Measurements from ENCODE around the gene RGS2.

Gene RGS2

GRCh38 chr1:192811006-192811405 lies 2.2 kb downstream of the RGS2 start:
- H3K4me3 ChIP-seq = peak overlapping the region; percentile 72

GRCh38 chr1:192811594-192812239 lies 2.9 kb downstream of the RGS2 start:
- Histone ChIP-seq H3K27ac (peak overlapping the region; percentile 2 to 4), H3K4me3 (peak overlapping the region; percentile 42)
- no peak for DNase-seq (ENCODE audit: low spot score)
- no peak for TF ChIP-seq CTCF (IDR thresholded peaks at IDR 0.05)

More at GRCh38 chr1:192811006-192811405, 2.2 kb downstream of the RGS2 start:
- TF ChIP-seq CTCF (IDR thresholded peaks at IDR 0.05) = no peak
- DNase-seq (ENCODE audit: low spot score) = no peak
- peak overlapping the region in 1 of 2 donors; percentile 2 for H3K27ac ChIP-seq

- H3K27ac ChIP-seq = no peak overlapping the region
- no peak for DNase-seq (ENCODE audit: low spot score)
- TF ChIP-seq CTCF (IDR thresholded peaks at IDR 0.05) = no peak
- no peak overlapping the region for H3K4me3 ChIP-seq
These were observed 3.8 kb downstream of the RGS2 start for GRCh38 chr1:192812420-192813209.

- Histone ChIP-seq H3K27ac (no peak overlapping the region), H3K4me3 (no peak overlapping the region)
- TF ChIP-seq CTCF (IDR thresholded peaks at IDR 0.05) = no peak
- no peak for DNase-seq (ENCODE audit: low spot score)
These were observed 6.0 kb downstream of the RGS2 start for GRCh38 chr1:192814805-192815204.

GRCh38 chr1:192817246-192817645 lies 8.4 kb downstream of the RGS2 start:
- Histone ChIP-seq H3K4me3 (no peak overlapping the region), H3K27ac (no peak overlapping the region)
- TF ChIP-seq CTCF (IDR thresholded peaks at IDR 0.05) = no peak
- DNase-seq (ENCODE audit: low spot score) = no peak

- Histone ChIP-seq H3K4me3 (no peak overlapping the region), H3K27ac (no peak overlapping the region)
- DNase-seq (ENCODE audit: low spot score) = no peak
- TF ChIP-seq CTCF (IDR thresholded peaks at IDR 0.05) = no peak
These were observed 12.5 kb downstream of the RGS2 start for GRCh38 chr1:192821296-192821695.

GRCh38 chr1:192824511-192824910 lies 15.7 kb downstream of the RGS2 start:
- H3K27ac ChIP-seq = no peak overlapping the region
- H3K4me3 ChIP-seq = no peak overlapping the region

More at GRCh38 chr1:192824511-192824910, 15.7 kb downstream of the RGS2 start:
- TF ChIP-seq CTCF (IDR thresholded peaks at IDR 0.05) = no peak
- DNase-seq (ENCODE audit: low spot score) = no peak

All from coronary artery (tissue), 2 donors.